Suppressor macrophage treated with lipopolysaccharide for 1 hour (primary cell): ENCODE measurements around the gene SYT2.

Source experiments
- DNase-seq, 3 donors: peaks; one replicate each; pipeline ENCODE4 v3.0.0-alpha.2; 2020 to 2022

Gene SYT2

GRCh38 chr1:202671399-202671798, 38.9 kb downstream of the SYT2 start:
- no peak for DNase-seq

DNA sequence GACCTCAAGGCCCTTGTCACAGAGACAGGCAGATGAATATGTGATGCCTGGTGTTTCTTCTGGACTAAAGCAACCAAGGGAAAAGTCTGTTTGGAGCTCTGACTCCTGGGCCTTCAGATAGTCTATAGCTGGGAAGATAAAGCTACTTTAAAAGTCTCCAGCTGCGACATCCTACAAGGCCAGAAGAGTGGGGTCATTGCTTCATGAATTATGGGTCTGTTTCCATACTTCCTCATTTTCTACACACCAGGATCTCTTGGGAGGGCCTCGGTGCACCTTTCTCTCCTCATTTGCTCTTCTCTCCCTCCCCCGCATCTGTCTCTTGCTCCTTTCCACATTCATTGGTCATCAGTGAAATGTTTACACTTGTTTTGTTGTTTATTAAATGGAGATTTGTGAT, 44.8 kb downstream of the SYT2 start:
- DNase-seq, result no peak

GRCh38 chr1:202664083-202664482, 46.2 kb downstream of the SYT2 start:
- peak in 1 of 3 donors; percentile 18 for DNase-seq

GRCh38 chr1:202663131-202663530, 47.1 kb downstream of the SYT2 start:
- no peak for DNase-seq

DNA sequence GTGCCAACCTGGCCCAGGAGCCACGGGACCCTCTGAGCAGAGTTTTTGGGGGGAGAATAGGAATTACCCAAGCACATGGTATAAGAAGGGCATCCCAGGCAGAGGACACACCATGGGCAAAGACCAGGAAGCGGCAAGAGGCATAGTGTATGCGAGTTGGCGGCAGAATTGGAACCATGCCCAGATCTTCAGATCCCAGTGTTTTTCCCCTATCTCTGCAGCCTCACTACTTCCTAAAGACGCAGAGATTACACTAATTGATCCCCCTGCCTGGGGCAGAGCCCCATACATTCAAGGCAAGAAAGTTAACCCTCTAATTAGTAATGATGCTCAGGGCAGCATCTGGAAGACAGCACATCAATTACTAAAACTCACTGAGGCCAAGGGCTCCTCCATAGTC, 48.2 kb downstream of the SYT2 start:
- peak in 2 of 3 donors; percentile 10 to 19 for DNase-seq

DNA sequence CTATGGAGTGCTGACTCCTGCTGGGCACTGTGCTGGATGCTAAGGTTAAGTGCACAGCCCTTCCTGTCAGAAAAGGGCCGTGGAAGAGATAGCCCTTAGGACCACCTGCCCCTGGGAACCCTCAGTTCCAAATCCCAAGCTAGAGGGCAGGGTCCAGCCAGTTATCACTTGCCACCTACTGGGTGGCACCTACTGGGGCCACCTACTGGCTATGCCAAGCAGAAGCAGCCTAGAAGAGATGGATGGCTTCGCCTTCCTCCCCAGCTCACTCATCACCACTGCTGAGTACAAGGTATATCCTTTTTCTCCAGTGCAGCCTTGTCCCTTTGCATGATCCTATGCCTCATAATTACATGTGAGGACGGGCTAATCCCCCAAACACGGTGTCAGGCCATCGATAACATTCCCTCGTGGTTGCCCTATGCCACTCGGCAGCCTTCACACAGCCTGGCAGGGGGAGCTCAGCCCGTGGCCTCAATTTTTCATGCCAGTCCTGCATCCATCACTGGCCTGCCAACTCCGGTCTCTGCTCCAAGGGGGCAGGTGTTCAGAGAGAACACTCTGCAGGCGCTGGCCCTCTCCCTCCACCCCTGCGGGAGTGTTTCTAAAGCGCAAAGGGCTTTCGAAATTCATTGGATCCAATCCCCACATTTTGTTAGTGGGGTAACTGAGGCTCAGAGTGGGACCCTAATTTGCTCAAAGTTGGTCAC, 49.0 kb downstream of the SYT2 start:
- DNase-seq, result peak in 2 of 3 donors; percentile 28 to 35

DNA sequence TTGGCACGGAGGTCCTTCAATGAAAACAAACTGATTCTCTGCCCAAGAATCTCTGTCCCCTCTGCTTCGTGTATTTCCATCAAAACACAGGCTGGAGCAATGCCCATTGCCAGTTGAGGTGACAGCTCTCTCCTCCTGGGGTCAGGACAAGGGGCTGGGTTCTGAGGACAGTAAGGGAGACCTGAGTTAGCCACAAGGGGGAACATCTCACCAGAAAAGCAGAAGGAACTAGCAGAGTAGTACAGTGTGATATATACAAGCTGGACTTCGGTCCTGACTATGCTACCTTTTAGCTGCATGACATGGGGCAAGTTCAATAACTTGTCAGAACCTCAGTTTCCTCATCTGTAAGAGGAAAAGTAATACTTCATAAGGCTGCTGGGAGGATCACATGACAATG, 50.3 kb downstream of the SYT2 start:
- peak in 1 of 3 donors; percentile 21 for DNase-seq

DNA sequence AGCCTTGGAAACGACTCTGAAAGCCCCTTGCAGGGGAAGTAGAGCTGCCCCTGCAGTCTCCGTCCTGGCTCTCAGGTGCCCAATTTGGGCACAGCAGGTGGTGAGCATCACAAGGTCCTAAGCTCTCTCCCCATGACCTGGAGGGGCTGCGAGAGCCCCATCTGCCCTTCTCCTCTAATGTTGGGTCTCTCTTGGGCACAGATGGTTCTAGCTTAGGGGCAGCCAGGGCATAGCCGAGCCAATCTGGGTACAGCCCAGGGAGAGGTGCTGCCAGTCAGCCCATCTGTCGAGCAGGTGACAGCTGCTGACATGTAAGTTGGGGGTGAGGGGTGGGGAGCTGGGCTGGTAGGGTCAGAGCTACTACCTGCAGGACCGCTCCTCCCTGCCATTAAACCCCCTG, 50.7 kb downstream of the SYT2 start:
- no peak for DNase-seq

DNA sequence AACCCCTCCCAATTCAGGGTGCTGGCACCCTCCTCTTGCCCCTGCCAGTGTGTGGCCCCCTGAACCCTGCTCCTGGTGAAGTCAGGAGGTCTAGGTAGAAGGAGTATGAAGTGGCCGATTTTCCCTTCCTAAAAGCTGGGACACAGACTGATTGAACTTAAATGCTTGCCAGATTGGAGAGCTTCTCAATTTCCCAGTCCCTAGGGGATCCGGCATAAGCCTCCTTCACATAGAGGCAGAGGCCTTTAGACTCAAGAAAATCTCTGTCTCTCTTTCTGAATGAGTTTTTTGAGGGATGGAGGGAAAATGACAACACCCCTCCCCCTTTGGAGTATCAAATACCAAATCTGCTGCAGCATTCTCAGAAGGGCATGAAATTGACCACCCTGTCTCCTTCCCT, 51.5 kb downstream of the SYT2 start:
- no peak for DNase-seq

DNA sequence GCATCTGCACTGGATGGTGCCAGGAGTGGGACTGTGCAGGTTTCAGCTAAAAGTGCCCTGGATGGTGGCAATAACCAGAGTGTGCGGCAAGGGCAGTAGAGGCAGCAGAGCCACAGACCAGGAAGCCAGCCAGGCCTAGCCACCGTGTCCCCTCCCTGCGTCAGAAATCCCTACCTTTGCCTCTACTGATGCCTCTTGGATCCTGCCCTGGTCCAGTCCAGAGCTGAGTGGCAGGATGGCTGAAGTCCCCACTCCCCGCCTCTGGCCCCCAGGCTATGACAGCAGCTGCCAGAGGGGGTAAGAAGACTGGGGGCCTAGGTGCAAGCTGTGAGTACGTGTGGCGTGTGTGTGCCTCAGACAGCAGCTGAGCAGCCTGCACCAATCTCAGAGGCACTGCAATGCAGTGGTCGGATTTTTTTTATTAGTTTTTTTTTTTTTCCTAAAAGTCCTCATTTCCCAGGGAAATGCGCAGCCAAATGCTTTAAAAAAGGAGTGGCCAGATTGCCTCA, 51.9 kb downstream of the SYT2 start:
- no peak for DNase-seq

- DNase-seq, result peak in 2 of 3 donors; percentile 12 to 33
Observed at GRCh38 chr1:202656951-202657646, 53.2 kb downstream of the SYT2 start.

DNA sequence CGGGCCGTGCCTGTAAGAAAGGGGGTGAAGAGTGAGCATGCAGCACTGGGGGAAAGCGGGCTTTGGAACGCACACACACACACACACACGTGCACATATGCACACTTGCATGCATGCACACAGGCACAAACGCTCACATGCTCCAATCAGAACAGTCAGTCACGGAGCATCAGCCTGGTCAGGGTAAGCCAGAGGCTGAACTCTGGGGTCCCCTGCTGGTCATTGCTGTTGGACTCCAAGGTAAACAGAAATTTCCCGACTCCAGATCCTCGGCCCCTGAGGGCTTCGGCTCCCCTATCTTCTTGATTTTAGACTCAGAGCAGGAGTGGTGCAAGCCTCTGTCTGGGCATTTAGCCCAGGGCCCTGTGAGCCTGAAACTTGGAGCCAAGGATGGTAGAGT, 54.2 kb downstream of the SYT2 start:
- peak in 2 of 3 donors; percentile 21 to 22 for DNase-seq

GRCh38 chr1:202654079-202654478, 56.2 kb downstream of the SYT2 start:
- no peak for DNase-seq

- DNase-seq, result no peak
Observed at GRCh38 chr1:202649553-202650392, 60.5 kb downstream of the SYT2 start.

- DNase-seq, result no peak
Observed at GRCh38 chr1:202648605-202649226, 61.5 kb downstream of the SYT2 start.

- no peak for DNase-seq
Observed at GRCh38 chr1:202645097-202645476, 65.2 kb downstream of the SYT2 start.

- peak; percentile 35 to 58 (median 44) for DNase-seq
Observed at GRCh38 chr1:202644219-202645096, 65.8 kb downstream of the SYT2 start.

DNA sequence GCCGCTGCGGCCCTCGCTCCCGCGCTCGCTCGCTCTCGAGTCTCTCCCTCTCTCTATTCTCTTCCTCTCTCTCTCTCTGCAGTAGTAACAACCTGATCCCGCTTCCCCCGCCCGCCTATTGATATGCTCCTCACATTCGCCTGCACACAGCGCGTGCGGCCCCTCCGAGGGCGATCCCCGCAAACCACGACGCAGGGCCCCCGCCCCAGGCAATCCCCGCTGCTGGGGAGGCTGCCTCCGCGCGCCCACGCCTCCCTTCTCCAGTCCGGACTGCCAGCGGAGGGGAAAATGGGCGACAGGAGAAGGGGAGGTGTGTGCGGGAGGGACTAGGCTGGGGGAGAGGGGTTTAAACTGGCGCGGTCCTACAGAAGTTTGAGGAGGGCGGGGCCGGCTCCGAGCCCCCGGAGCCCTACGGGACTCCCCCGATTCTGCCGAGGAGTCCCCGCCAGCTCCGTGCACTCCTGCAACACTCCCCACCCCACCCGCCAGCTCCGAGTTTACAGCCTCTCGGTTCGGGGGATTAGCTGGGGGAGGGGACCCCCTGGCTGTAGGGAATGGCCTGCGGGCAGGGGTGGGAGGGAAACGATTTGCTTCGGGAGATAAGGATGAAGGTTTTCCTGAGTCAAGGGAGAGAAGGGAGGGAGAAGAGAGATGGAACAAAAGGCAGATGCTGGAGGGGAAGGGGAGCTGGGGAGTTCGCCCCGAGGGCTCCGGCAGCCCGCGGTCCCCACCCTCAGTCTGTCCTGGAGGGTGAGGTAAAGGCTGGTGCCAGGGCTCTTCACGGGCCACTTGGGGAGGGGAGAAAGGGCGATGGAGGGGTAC, 66.6 kb downstream of the SYT2 start:
- peak in 2 of 3 donors; percentile 14 to 35 for DNase-seq

- DNase-seq, result peak in 1 of 3 donors; percentile 25
Observed at GRCh38 chr1:202642619-202643291, 67.5 kb downstream of the SYT2 start.

- no peak for DNase-seq
Observed at GRCh38 chr1:202642212-202642611, 68.0 kb downstream of the SYT2 start.
